Measurements from ENCODE around the gene DGKD.

The DGKD gene

DNA sequence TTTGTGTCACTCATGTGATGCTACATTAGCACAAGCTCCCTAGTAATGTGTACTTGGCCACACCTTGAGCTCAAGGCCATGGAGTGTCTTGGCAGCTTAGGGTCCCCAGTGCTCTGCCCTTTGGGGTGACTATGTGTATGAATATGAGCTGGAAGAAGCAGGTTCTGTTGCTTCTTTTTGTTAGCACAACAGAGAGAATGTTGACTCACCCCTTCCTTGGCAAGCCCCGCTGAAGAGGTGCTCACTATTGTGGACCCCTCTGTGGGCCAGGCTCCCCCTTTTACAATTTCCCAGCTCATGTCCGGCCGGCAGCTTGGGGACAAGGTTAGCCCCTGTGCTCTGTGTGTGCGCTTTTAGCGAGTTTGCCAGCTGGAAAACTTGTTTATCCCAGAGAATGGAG, 48.1 kb downstream of the DGKD start:
- no peaks in the 10 kb centered on the region for H3K9me3 ChIP-seq (replicated peaks; ENCODE audit: insufficient read depth, low read length)
- no peaks in the 10 kb centered on the region for H3K79me2 ChIP-seq (ENCODE audit: low read length)
- H3K4me1 ChIP-seq (ENCODE audit: low read length): no peaks in the 10 kb centered on the region
- H3K27me3 ChIP-seq (replicated peaks; ENCODE audit: insufficient read depth, low read length): no peaks in the 10 kb centered on the region
- no peak overlapping the region for H2AFZ ChIP-seq (ENCODE audit: low read length)
- no peak overlapping the region for H3K4me2 ChIP-seq (ENCODE audit: low read depth, low read length)
- no peaks in the 10 kb centered on the region for H3K36me3 ChIP-seq (replicated peaks; ENCODE audit: insufficient read depth, low read length)
- no peak for DNase-seq
- H3K27ac ChIP-seq (ENCODE audit: low read length): no peak overlapping the region
- TF ChIP-seq EZH2phosphoT487 (IDR thresholded peaks at IDR 0.05; ENCODE audit: low read length) (no peak), EZH2 (optimal IDR thresholded peaks at IDR 0.05; ENCODE audit: low read depth, low read length) (no peak)
- TF ChIP-seq, protein P1, sequence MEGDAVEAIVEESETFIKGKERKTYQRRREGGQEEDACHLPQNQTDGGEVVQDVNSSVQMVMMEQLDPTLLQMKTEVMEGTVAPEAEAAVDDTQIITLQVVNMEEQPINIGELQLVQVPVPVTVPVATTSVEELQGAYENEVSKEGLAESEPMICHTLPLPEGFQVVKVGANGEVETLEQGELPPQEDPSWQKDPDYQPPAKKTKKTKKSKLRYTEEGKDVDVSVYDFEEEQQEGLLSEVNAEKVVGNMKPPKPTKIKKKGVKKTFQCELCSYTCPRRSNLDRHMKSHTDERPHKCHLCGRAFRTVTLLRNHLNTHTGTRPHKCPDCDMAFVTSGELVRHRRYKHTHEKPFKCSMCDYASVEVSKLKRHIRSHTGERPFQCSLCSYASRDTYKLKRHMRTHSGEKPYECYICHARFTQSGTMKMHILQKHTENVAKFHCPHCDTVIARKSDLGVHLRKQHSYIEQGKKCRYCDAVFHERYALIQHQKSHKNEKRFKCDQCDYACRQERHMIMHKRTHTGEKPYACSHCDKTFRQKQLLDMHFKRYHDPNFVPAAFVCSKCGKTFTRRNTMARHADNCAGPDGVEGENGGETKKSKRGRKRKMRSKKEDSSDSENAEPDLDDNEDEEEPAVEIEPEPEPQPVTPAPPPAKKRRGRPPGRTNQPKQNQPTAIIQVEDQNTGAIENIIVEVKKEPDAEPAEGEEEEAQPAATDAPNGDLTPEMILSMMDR (IDR thresholded peaks at IDR 0.05; ENCODE audit: low read length): no peak
- no peaks in the 10 kb centered on the region for H3K9me2 ChIP-seq (replicated peaks; ENCODE audit: insufficient read depth, low read length)
- H3K4me3 ChIP-seq (ENCODE audit: low read length): no peak overlapping the region
- no peaks in the 10 kb centered on the region for H3F3A ChIP-seq (ENCODE audit: insufficient read depth, low read length)
- no peaks in the 10 kb centered on the region for H4K20me1 ChIP-seq (ENCODE audit: insufficient read depth, low read length)
- no peak overlapping the region for H3K9ac ChIP-seq (ENCODE audit: low read length)

DNA sequence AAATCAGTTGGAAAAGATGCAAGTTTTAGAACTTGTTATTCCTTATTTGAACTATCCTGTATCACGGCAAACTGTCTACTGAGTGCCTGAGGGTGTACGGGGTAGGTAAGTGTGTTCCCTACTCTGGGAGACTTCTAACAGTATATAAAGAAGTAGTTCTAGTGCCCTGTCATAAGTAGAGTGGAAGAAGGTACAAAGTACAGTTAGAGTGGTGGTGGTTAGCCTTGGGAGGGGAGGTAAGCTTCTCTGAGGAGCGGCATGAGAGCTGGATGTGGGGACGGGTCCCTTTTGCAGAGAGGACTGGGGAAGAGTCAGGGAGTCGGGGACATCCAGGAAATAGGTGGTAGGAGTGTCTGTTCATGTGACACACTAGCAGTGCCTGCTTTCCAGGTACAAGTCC, 48.5 kb downstream of the DGKD start:
- H3K36me3 ChIP-seq (replicated peaks; ENCODE audit: insufficient read depth, low read length): no peaks in the 10 kb centered on the region

DNA sequence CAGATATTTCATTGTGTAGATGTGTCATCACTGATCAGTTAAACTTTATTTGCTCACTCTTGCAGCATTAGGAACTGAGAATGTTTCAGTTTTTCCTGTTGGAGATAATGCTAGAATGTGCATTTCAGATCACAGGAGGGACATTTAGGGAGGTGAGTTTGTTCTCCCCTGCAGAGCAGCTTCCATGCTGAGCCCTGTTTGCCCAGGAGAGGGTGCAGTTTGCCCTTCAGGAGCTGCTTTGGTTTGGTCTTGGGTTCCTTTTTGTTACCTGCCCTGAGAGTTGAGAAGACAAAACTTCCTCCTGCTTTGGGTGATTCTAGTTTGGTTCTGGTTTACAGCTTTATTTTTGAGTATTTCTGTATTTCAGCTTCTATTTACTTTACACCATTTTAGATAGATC, 49.9 kb downstream of the DGKD start:
- no peaks in the 10 kb centered on the region for H3K9me3 ChIP-seq (replicated peaks; ENCODE audit: insufficient read depth, low read length)
- no peaks in the 10 kb centered on the region for H3F3A ChIP-seq (ENCODE audit: insufficient read depth, low read length)
- H3K27me3 ChIP-seq (replicated peaks; ENCODE audit: insufficient read depth, low read length): no peaks in the 10 kb centered on the region
- peak; percentile 57 for DNase-seq
- H4K20me1 ChIP-seq (ENCODE audit: insufficient read depth, low read length): no peaks in the 10 kb centered on the region
- no peak overlapping the region for H3K9ac ChIP-seq (ENCODE audit: low read length)
- H3K9me2 ChIP-seq (replicated peaks; ENCODE audit: insufficient read depth, low read length): no peaks in the 10 kb centered on the region
- no peaks in the 10 kb centered on the region for H3K4me1 ChIP-seq (ENCODE audit: low read length)
- no peak overlapping the region for H3K4me2 ChIP-seq (ENCODE audit: low read depth, low read length)
- TF ChIP-seq EZH2phosphoT487 (IDR thresholded peaks at IDR 0.05; ENCODE audit: low read length): no peak
- TF ChIP-seq, protein P1 (IDR thresholded peaks at IDR 0.05; ENCODE audit: low read length): peak; percentile 76
- no peak for TF ChIP-seq EZH2 (optimal IDR thresholded peaks at IDR 0.05; ENCODE audit: low read depth, low read length)
- H3K4me3 ChIP-seq (ENCODE audit: low read length): no peak overlapping the region
- H3K36me3 ChIP-seq (replicated peaks; ENCODE audit: insufficient read depth, low read length): no peaks in the 10 kb centered on the region
- no peak overlapping the region for H2AFZ ChIP-seq (ENCODE audit: low read length)
- H3K27ac ChIP-seq (ENCODE audit: low read length): no peak overlapping the region
- H3K79me2 ChIP-seq (ENCODE audit: low read length): peaks cover 12% of the 10 kb centered on the region; the same call in 1 of the 2 replicates

More for the DNA sequence above, 48.5 kb downstream of the DGKD start:
- Histone ChIP-seq H3K4me3 (ENCODE audit: low read length) (no peak overlapping the region), H2AFZ (ENCODE audit: low read length) (no peak overlapping the region), H3K27ac (ENCODE audit: low read length) (no peak overlapping the region), H3K27me3 (replicated peaks; ENCODE audit: insufficient read depth, low read length) (no peaks in the 10 kb centered on the region), H3K4me1 (ENCODE audit: low read length) (no peaks in the 10 kb centered on the region), H3K4me2 (ENCODE audit: low read depth, low read length) (no peak overlapping the region), H3K9me2 (replicated peaks; ENCODE audit: insufficient read depth, low read length) (no peaks in the 10 kb centered on the region), H3K9me3 (replicated peaks; ENCODE audit: insufficient read depth, low read length) (no peaks in the 10 kb centered on the region), H3K9ac (ENCODE audit: low read length) (no peak overlapping the region), H3K79me2 (ENCODE audit: low read length) (0 out of 2 replicates have a peak, but pooled peaks cover 3% of the 10 kb centered on the region), H3F3A (ENCODE audit: insufficient read depth, low read length) (no peaks in the 10 kb centered on the region), H4K20me1 (ENCODE audit: insufficient read depth, low read length) (no peaks in the 10 kb centered on the region)
- DNase-seq: no peak
- TF ChIP-seq, protein P1 (IDR thresholded peaks at IDR 0.05; ENCODE audit: low read length): no peak

Data from MM.1S (cell line).